Hepatocyte (in vitro differentiated cells): ENCODE results near the gene PTPRN2. TPM values are rescaled to one million over a fixed set of nuclear protein-coding genes. Genes with fewer than 3 reads are reported as not detected.

ENCODE experiments used
- DNase-seq: peaks from one replicate; pipeline ENCODE4 v3.0.0-alpha.2; 2016; ENCODE audit warnings: low spot score
- H2AFZ ChIP-seq: fragments of 200-600 bp; sonication (generic); 2 replicates; pipeline ENCODE4 v1.6.0; 2016; ENCODE audit warnings: antibody characterized with exemption, mild to moderate bottlenecking
- H3K27ac ChIP-seq: fragments of 200-600 bp; sonication (generic); 2 replicates; pipeline ENCODE4 v1.5.1; 2016; ENCODE audit warnings: mild to moderate bottlenecking
- H3K27me3 ChIP-seq: fragments of 200-600 bp; sonication (generic); 2 replicates; pipeline ENCODE4 v1.6.1; 2016
- H3K36me3 ChIP-seq: fragments of 200-600 bp; sonication (generic); replicated peaks from 2 replicates; pipeline ENCODE4 v1.5.1; 2016; ENCODE audit warnings: low read depth; ENCODE audit not compliant: insufficient read depth
- H3K4me1 ChIP-seq: fragments of 200-600 bp; sonication (generic); 2 replicates; pipeline ENCODE4 v1.5.1; 2016; ENCODE audit warnings: mild to moderate bottlenecking, moderate library complexity; ENCODE audit not compliant: insufficient read depth
- H3K4me2 ChIP-seq: fragments of 200-600 bp; sonication (generic); 2 replicates; pipeline ENCODE4 v1.6.0; 2016
- H3K4me3 ChIP-seq: fragments of 200-600 bp; sonication (generic); 2 replicates; pipeline ENCODE4 v1.5.1; 2016; ENCODE audit warnings: mild to moderate bottlenecking
- H3K79me2 ChIP-seq: fragments of 200-600 bp; sonication (generic); 2 replicates; pipeline ENCODE4 v1.6.0; 2017; ENCODE audit warnings: mild to moderate bottlenecking
- H3K9me2 ChIP-seq: fragments of 200-600 bp; sonication (generic); replicated peaks from 2 replicates; pipeline ENCODE4 v1.6.0; 2017; ENCODE audit warnings: mild to moderate bottlenecking; ENCODE audit not compliant: insufficient read depth
- H3K9me3 ChIP-seq: fragments of 200-600 bp; sonication (generic); 2 replicates; pipeline ENCODE4 v1.5.1; 2016; ENCODE audit warnings: low read depth, mild to moderate bottlenecking
- H4K20me1 ChIP-seq: fragments of 200-600 bp; sonication (generic); 2 replicates; pipeline ENCODE4 v1.6.0; 2016; ENCODE audit warnings: mild to moderate bottlenecking; ENCODE audit not compliant: insufficient read depth, poor library complexity, severe bottlenecking
- CTCF ChIP-seq: fragments of 200-600 bp; sonication (generic); IDR thresholded peaks from 2 replicates; pipeline ENCODE4 v1.5.1; 2016; ENCODE audit warnings: antibody characterized with exemption, mild to moderate bottlenecking; ENCODE audit not compliant: poor library complexity
- EZH2 ChIP-seq: fragments of 200-600 bp; sonication (generic); IDR thresholded peaks from 2 replicates; pipeline ENCODE4 v1.6.1; 2016; ENCODE audit warnings: antibody characterized with exemption, mild to moderate bottlenecking, borderline replicate concordance
- EZH2phosphoT487 ChIP-seq: fragments of 200-600 bp; sonication (generic); IDR thresholded peaks from one replicate; pipeline ENCODE4 v1.6.1; 2018; ENCODE audit warnings: antibody characterized with exemption, mild to moderate bottlenecking, low read depth, moderate library complexity; ENCODE audit not compliant: unreplicated experiment, severe bottlenecking
- WGBS: methylation state at CpG from one replicate; pipeline ENCODE4 v1.1.6; 2016; ENCODE audit warnings: low lambda C conversion rate; ENCODE audit errors: missing lambda C conversion rate; 5-methylcytosine and 5-hydroxymethylcytosine counted together
- polyA plus RNA-seq: library from polyadenylated mRNA; unstranded; fragments of >200 nt; fragmentation: Nextera tagmentation; extraction: Ambion mirVana; gene quantifications from 2 replicates; pipeline ENCODE4 v1.2.1, GENCODE V29; 2016
- total RNA-seq: library from RNA; depleted of rRNA; stranded (reverse); fragments of >200 nt; gene quantifications from 2 replicates; pipeline ENCODE4 v1.2.3, GENCODE V29; 2014

PTPRN2 gene
- total and polyA plus RNA-seq, 2 experiments from 2014 or later = 2.1 to 3.3 TPM

GRCh38 chr7:157520249-157520648, 1067.4 kb downstream of the PTPRN2 start:
- no peak overlapping the region for H2AFZ ChIP-seq
- H3K79me2 ChIP-seq = no peaks in the 10 kb centered on the region
- H4K20me1 ChIP-seq = no peaks in the 10 kb centered on the region
- H3K27ac ChIP-seq = no peak overlapping the region
- no peak overlapping the region for H3K4me2 ChIP-seq
- no peaks in the 10 kb centered on the region for H3K36me3 ChIP-seq
- TF ChIP-seq EZH2phosphoT487 = no peak
- no peak for TF ChIP-seq CTCF
- TF ChIP-seq EZH2 = no peak
- H3K9me3 ChIP-seq = no peaks in the 10 kb centered on the region
- DNase-seq = no peak
- no peak overlapping the region for H3K4me3 ChIP-seq
- H3K27me3 ChIP-seq = no peaks in the 10 kb centered on the region
- no peaks in the 10 kb centered on the region for H3K9me2 ChIP-seq
- H3K4me1 ChIP-seq = no peaks in the 10 kb centered on the region
- 89% methylated on average over 7 of the region's 8 CpGs for WGBS

- TF ChIP-seq CTCF (no peak), EZH2 (no peak), EZH2phosphoT487 (no peak)
- Histone ChIP-seq H3K79me2 (no peaks in the 10 kb centered on the region), H3K4me3 (no peak overlapping the region), H2AFZ (no peak overlapping the region), H3K4me2 (no peak overlapping the region), H3K27ac (no peak overlapping the region), H3K9me3 (no peaks in the 10 kb centered on the region), H3K9me2 (no peaks in the 10 kb centered on the region), H3K27me3 (no peaks in the 10 kb centered on the region), H4K20me1 (no peaks in the 10 kb centered on the region), H3K4me1 (no peaks in the 10 kb centered on the region), H3K36me3 (no peaks in the 10 kb centered on the region)
- DNase-seq = no peak
- 93% methylated on average over 12 of the region's 16 CpGs for WGBS
These were observed 1067.8 kb downstream of the PTPRN2 start for GRCh38 chr7:157519798-157520244.

GRCh38 chr7:157519246-157519645, 1068.4 kb downstream of the PTPRN2 start:
- H3K36me3 ChIP-seq = no peaks in the 10 kb centered on the region
- no peaks in the 10 kb centered on the region for H3K4me1 ChIP-seq
- TF ChIP-seq EZH2 (no peak), EZH2phosphoT487 (no peak), CTCF (no peak)
- WGBS = 80% methylated on average over 10 of the region's 10 CpGs
- no peak overlapping the region for H3K4me3 ChIP-seq
- H3K79me2 ChIP-seq = no peaks in the 10 kb centered on the region
- H3K27me3 ChIP-seq = no peaks in the 10 kb centered on the region
- H3K9me2 ChIP-seq = no peaks in the 10 kb centered on the region
- H2AFZ ChIP-seq = no peak overlapping the region
- no peak for DNase-seq
- H4K20me1 ChIP-seq = no peaks in the 10 kb centered on the region
- no peak overlapping the region for H3K4me2 ChIP-seq
- no peak overlapping the region for H3K27ac ChIP-seq
- no peaks in the 10 kb centered on the region for H3K9me3 ChIP-seq

GRCh38 chr7:157518514-157519175, 1069.0 kb downstream of the PTPRN2 start:
- Histone ChIP-seq H3K79me2 (no peaks in the 10 kb centered on the region), H3K9me2 (no peaks in the 10 kb centered on the region), H3K4me1 (no peaks in the 10 kb centered on the region), H2AFZ (no peak overlapping the region), H3K4me2 (no peak overlapping the region), H3K36me3 (no peaks in the 10 kb centered on the region), H4K20me1 (no peaks in the 10 kb centered on the region), H3K9me3 (no peaks in the 10 kb centered on the region), H3K27ac (no peak overlapping the region), H3K4me3 (no peak overlapping the region), H3K27me3 (no peaks in the 10 kb centered on the region)
- WGBS = 92% methylated on average over 6 of the region's 6 CpGs
- TF ChIP-seq EZH2phosphoT487 (no peak), CTCF (no peak), EZH2 (no peak)
- DNase-seq = no peak
